Embryonic facial prominence (tissue), 1 donor: ENCODE results near the gene CCPG1.

Experiments used
- DNase-seq: peaks from one replicate; pipeline ENCODE4 v3.0.0-alpha.2; 2016; ENCODE audit errors: extremely low spot score

The CCPG1 gene

GRCh38 chr15:55318588-55319494, 89.3 kb downstream of the CCPG1 start, which contains the start of the genes PIGB and PIGBOS1:
PIGB (plus strand) TSS chr15:55319222; CDS start chr15:55319251, 29 bp downstream.
PIGBOS1 (minus strand) TSS chr15:55319123; CDS start chr15:55317792, 1,331 bp downstream.
- DNase-seq = peak; percentile 76
